Activated CD4-positive, CD25-positive, alpha-beta regulatory T cell treated with anti-CD3 and anti-CD28 coated beads, Interleukin-2, amount 50 U/mL, for 72 hours (primary cell): ENCODE results near the gene TYW1.
"Not testable (repeated sequence)": the region's sequence is repeated elsewhere in the genome, so short reads cannot be mapped to it uniquely, and the experiment has no call there.

Source experiments
- DNase-seq: peaks from one replicate; pipeline ENCODE4 v3.0.0; 2021

Gene TYW1

GRCh38 chr7:66995050-66995776 lies 1.4 kb upstream of the TYW1 start, which contains the start of gene SBDS:
Gene SBDS (minus strand): TSS chr7:66995586. CDS start chr7:66995417, 169 bp downstream.
- DNase-seq: peak; percentile 86

GRCh38 chr7:67000601-67001258 lies 4.1 kb downstream of the TYW1 start:
- not testable (repeated sequence) for DNase-seq

- DNase-seq: not testable (repeated sequence)
Measured at GRCh38 chr7:67004145-67004544, 7.5 kb downstream of the TYW1 start.

- DNase-seq: no peak
Measured at GRCh38 chr7:67006965-67007364, 10.3 kb downstream of the TYW1 start.

GRCh38 chr7:67008260-67008659 lies 11.6 kb downstream of the TYW1 start:
- DNase-seq: no peak

DNA sequence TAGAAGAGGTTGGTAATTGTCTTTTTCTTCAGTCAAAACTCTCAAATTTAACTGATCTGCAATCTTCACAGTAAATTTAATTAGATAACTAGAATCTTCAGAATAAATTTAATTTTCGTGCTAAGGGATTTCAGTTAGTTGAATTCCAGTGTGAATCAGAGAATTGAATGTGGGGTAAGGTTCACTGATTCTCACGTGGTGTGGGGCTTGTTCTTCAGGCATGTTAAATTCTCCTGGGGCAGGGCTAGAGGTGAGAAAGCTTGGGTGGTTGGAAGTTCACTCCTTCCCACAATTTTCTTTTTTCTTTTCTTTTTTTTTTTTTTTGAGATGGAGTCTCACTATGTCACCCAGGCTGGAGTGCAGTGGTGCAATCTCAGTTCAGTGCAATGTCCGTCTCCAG lies 13.0 kb downstream of the TYW1 start:
- not testable (repeated sequence) for DNase-seq

DNA sequence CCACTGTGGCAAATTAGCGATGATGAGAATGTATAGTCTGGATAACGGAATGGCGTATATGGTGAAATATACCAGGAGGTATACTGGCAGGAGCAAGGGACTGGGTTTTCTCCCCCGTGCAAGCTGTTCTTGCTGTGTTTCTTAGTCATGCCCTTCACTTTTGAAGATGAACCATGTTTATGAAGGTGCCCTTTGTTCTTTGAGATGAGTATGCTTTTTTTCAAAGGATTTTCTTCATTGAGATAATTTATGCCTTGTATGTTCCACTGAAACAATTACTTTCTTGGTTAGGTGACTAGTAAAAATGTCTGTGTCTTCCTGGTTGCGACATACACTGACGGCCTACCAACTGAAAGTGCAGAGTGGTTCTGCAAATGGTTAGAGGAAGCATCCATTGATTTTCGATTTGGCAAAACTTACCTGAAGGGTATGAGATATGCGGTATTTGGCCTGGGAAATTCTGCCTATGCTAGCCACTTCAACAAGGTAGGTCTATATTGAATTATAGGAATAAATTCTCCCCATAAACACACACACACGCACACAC lies 17.5 kb downstream of the TYW1 start:
- DNase-seq: not testable (repeated sequence)

DNA sequence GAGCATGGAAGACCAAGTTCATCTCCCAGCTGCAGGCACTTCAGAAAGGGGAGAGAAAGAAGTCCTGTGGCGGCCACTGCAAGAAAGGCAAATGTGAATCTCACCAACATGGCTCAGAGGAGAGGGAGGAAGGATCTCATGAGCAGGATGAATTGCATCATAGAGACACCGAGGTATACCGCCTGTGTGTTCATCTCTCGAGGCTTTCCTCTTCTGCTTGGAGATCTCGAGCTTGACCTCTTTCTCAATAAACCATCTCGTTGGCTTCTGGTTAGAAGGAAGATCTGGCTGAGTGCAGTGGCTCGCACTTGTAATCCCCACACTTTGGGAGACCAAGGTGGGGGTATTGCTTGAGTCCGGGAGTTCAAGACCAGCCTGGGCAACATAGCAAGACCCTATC lies 21.3 kb downstream of the TYW1 start:
- DNase-seq: not testable (repeated sequence)

DNA sequence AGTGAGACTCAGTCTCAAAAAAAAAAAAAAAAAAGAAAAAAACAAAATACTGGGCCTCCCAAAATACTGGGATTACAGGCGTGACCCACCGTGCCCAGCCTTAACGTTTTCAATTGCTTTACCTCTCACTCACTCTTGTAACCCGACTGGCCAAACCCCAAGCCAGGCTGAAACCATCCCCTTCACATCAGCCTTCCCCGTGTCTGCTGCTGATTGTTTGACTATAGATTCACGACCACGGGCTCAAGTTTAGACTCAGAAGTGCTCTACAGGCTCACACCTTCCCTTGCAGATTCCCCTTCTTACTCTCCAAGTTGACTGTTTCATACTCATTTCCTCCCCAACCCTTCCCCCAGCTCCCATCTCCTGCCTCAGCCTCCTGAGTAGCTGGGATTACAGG lies 22.3 kb downstream of the TYW1 start:
- DNase-seq: no peak

DNA sequence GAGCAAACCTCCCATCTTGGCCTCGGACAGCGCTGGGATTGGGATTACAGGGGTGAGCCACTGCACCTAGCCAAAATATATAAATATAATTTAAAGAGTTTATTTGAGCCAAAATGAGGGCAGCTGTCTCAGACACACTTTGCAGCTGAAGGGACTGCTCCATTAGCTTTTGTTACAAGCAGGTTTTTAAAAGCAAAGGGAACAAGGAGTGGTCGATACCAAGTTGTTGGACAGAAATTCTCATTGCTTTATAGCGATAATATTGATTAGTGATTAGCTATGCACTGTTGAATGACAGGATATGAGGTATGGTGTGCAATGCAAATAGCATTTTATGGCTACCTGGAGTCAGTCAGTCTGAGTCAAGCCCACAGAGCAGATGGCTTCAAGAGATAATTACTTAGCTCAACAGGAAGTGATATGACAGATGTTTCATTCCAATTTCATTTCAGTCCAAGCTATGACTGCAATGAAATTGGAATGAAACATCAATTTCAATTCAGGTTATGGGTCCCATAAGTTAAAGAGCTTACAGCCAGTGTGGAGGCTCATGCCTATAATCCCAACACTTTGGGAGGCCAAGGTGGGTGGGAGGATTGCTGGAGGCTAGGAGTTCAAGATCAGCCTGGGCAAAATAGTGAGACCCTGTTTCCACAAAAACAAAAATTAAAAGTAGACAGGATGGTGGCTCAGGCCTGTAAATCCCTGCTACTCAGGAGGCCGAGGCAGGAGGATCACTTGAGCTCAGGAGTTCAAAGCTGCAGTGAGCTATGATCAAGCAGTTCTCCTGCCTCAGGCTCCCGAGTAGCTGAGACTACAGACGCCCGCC lies 23.1 kb downstream of the TYW1 start:
- no peak for DNase-seq

DNA sequence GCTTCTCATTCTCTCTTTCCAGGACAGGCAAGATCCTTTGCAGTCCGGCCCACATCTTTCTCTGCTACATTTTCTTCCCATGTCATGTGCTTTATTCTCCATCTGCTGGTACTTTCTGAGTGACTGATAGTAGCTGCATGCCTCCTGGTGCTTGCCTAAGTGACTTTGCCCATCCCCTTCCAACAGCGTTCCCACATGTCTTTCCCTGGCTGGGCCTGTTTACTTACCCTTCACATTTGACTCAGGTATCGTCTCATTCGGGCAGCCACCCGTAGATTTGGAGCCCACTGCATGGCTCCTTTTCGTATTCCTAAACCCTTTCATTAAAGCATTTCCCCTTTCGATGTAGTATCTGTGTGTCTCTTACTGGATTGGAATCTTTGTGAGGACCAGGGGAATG lies 24.6 kb downstream of the TYW1 start:
- no peak for DNase-seq

- DNase-seq: no peak
Measured at GRCh38 chr7:67022511-67022910, 25.9 kb downstream of the TYW1 start.

DNA sequence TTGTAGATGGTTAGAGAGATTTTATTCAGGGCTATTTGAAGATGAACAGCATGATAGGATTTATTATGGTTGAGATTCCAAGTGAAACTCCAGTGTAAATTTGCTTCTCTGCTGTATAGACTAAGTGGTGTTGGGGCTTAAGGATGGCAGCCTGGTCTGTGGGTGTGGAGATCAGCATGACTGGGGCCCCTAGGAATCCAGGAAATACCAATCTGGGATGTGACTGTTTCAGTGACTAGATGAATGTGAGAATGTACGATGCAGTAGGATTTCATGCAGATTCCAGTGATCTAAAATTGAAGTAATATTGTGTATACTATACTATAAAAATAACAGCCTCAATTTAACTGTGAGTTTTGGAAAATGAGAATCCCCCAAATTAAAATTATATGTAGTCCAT lies 28.8 kb downstream of the TYW1 start:
- DNase-seq: not testable (repeated sequence)

GRCh38 chr7:67031685-67032084 lies 35.1 kb downstream of the TYW1 start:
- not testable (repeated sequence) for DNase-seq

- no peak for DNase-seq
Measured at GRCh38 chr7:67033251-67033650, 36.6 kb downstream of the TYW1 start.

GRCh38 chr7:67036432-67037395 lies 40.1 kb downstream of the TYW1 start:
- DNase-seq: not testable (repeated sequence)

GRCh38 chr7:67040832-67041231 lies 44.2 kb downstream of the TYW1 start:
- not testable (repeated sequence) for DNase-seq

- not testable (repeated sequence) for DNase-seq
Measured at GRCh38 chr7:67042781-67043558, 46.3 kb downstream of the TYW1 start.

DNA sequence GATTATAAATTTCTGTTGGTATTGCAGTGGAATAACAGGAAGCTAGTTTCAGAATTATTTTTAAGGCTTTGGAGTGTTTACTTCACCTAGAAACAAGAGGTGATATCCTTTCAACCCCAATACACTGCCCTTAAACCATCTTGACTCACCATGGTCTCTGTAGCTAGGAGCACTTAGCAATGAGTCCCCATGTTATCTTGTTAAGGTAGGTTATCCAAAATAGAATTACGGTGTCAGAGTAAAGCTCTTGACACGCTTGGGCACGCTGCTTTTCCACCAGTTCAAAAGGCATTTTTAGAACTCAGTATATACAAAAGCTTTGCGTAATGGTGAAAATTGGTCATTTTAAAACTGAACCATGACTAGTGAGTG lies 46.9 kb downstream of the TYW1 start:
- DNase-seq: not testable (repeated sequence)

GRCh38 chr7:67045496-67045995 lies 48.9 kb downstream of the TYW1 start:
- no peak for DNase-seq

DNA sequence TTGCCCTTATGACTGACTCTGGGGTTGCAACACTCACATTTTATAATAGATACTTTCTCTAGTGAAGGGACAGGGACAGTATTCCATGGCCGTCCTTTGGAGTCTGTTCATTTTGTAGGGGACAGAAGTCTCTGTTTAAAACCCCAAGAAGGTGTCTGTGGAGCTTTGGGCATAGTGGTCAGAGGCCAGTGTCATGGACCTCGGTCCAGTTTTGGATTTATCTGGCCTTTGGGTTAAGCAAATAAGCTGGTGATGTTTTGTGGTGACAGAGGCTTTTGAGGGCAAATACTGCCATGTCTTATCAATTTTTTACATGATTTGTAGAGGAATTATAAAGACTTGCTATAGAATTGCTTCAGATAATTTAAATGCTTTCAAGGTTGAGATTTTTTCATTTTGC lies 50.2 kb downstream of the TYW1 start:
- DNase-seq: not testable (repeated sequence)
